ENCODE results near the gene ATP6V0B.

Gene ATP6V0B

GRCh38 chr1:44027320-44027719 lies 52.6 kb downstream of the ATP6V0B start:
- H3K27ac ChIP-seq (ENCODE audit: insufficient read depth, low read length, poor library complexity, severe bottlenecking): no peak overlapping the region
- H3K9me3 ChIP-seq (ENCODE audit: control insufficient read depth, low read length): no peaks in the 10 kb centered on the region
- no peaks in the 10 kb centered on the region for H3K36me3 ChIP-seq (ENCODE audit: control insufficient read depth, insufficient read depth, low read length)
- H3K27me3 ChIP-seq (replicated peaks; ENCODE audit: control insufficient read depth, insufficient read depth, low read length, poor library complexity, severe bottlenecking): no peaks in the 10 kb centered on the region
- peaks cover 13% of the 10 kb centered on the region for H3K4me1 ChIP-seq (ENCODE audit: control insufficient read depth, insufficient read depth, low read length, poor library complexity, severe bottlenecking)
- DNase-seq: no peak
- no peak overlapping the region for H3K4me3 ChIP-seq (ENCODE audit: insufficient read depth, low read depth, low read length, poor library complexity, severe bottlenecking)
